AG04449 (cell line): ENCODE results near the gene GPR137.

ENCODE experiments used
- CTCF ChIA-PET: fragments of 350-600 bp; formaldehyde crosslinking; extraction: SDS; loops from one replicate; lab custom pipeline; 2021; ENCODE audit warnings: antibody characterized with exemption; lab: Yijun Ruan, JAX
- POLR2A ChIA-PET: fragments of 400-600, 350-600 bp; formaldehyde crosslinking; extraction: SDS; loops from one replicate; lab custom pipeline; 2020; ENCODE audit warnings: antibody characterized with exemption, inconsistent platforms; lab: Yijun Ruan, JAX
- DNase-seq: peaks from one replicate; pipeline ENCODE4 v3.0.0-alpha.2; 2010; ENCODE audit warnings: low read depth, low spot score
- H3K4me3 ChIP-seq: 2 replicates; pipeline ENCODE4 v1.5.1; 2011; ENCODE audit warnings: low read depth, mild to moderate bottlenecking, control low read depth, low read length
- CTCF ChIP-seq: IDR thresholded peaks from one replicate; pipeline ENCODE4 v1.5.1; 2011; ENCODE audit warnings: mild to moderate bottlenecking, moderate library complexity, low read length, control low read depth, inconsistent platforms; ENCODE audit not compliant: insufficient read depth; ENCODE audit errors: missing control alignments

The GPR137 gene

DNA sequence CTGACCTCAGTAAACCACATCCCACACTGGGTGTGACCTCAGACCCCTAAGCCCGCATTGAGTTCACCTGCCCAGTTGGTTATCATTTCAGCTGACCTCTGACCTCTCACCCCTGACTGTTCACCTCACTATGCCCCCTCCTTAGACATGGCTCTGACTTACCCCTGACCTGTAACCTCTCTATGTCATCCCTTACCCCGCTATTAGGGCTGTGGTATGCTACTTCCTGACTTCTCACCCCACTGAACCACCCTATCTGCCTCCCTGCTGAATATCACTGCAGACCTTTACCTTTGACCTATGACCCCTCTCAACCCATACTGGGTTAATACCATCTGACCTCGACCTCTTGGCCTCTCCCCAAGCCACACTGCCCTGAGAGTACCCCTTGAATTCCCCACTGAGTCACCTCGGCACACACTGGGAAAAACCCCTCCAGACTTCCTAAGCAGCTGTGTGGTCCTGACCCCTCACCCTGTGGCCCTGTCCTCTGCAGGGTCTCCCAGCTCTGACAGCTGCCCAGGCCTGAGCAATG lies 26.0 kb upstream of the GPR137 start:
- no peak for TF ChIP-seq CTCF
- no peak overlapping the region for H3K4me3 ChIP-seq
- CTCF ChIA-PET: interaction anchor here (2.3 to 15.2 kb wide), 2 partner anchors 11 to 43 kb away, joined by 12 to 224 read pairs; partner anchors contain the start of genes PLCB3 and PPP1R14B
- DNase-seq: no peak
- POLR2A ChIA-PET: interaction anchor here (2.6 kb wide), 1 partner anchor 8 kb away, joined by 12 read pairs; no protein-coding TSS in a partner anchor

DNA sequence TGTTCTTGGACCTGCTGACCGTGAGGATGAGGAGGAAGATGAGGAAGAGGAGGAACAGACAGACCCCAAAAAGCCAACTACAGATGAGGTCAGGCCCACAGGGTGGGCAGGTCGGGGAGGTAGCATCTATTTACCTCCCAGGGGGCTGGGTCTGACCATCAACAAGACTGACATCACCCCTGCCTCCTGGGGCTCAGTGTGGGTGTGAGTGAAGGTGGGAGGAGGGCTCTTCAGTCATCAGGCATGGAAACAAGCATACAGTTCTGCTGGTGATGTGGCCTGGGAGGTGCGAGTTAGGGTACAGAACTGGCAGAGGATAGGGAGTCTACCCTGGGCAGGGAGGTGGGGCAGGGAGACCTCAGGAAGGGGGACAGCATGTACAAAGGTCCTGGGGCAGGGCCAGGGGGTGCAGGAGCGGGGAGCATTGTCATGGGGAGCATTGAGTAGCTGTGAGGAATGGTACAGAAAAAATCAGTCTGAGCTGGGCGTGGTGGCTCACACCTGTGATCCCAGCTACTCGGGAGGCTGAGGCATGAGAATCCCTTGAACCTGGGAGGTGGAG lies 25.4 kb upstream of the GPR137 start:
- ChIA-PET POLR2A (no interaction called here), CTCF (interaction anchor here (15.2 kb wide), 1 partner anchor 12 kb away, joined by 224 read pairs; the partner anchor contains the start of genes PLCB3 and PPP1R14B)
- H3K4me3 ChIP-seq: no peak overlapping the region
- TF ChIP-seq CTCF: no peak
- DNase-seq: no peak

DNA sequence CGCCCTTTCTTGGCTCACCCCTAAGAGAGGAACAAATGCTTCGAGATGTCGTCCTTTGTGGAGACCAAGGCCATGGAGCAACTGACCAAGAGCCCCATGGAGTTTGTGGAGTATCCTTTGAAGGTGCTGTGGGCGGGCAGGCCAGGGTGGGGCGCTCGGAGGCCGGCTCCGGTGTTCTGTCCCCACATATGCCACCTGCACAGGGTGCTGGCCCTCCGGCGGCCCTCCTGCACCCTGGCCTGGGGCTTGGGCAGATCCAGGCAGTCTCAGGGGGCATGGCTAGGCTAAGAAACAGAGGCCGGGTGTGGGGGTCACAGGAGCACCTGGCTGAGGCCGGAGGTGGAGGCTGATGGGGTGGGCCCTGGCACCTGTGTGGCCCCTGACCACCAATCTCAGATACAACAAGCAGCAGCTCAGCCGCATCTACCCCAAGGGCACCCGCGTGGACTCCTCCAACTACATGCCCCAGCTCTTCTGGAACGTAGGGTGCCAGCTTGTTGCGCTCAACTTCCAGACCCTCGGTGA lies 24.0 kb upstream of the GPR137 start:
- POLR2A ChIA-PET: interaction anchor here (1.3 kb wide), 1 partner anchor 9 kb away, joined by 5 read pairs; no protein-coding TSS in a partner anchor
- H3K4me3 ChIP-seq: no peak overlapping the region
- no peak for TF ChIP-seq CTCF
- DNase-seq: no peak
- CTCF ChIA-PET: interaction anchor here (15.2 kb wide), 1 partner anchor 13 kb away, joined by 224 read pairs; the partner anchor contains the start of genes PLCB3 and PPP1R14B

GRCh38 chr11:64262271-64263002 lies 23.2 kb upstream of the GPR137 start:
- POLR2A ChIA-PET: interaction anchor here (0.6 to 3.2 kb wide), 4 partner anchors 10 to 77 kb away, joined by 3 to 15 read pairs (median 4); partner anchors contain the start of gene PLCB3
- no peak for TF ChIP-seq CTCF
- CTCF ChIA-PET: interaction anchor here (0.9 to 15.2 kb wide), 3 partner anchors 14 to 39 kb away, joined by 3 to 224 read pairs (median 4); partner anchors contain the start of genes NUDT22, PLCB3, PPP1R14B and TRPT1
- no peak for DNase-seq
- H3K4me3 ChIP-seq: no peak overlapping the region

DNA sequence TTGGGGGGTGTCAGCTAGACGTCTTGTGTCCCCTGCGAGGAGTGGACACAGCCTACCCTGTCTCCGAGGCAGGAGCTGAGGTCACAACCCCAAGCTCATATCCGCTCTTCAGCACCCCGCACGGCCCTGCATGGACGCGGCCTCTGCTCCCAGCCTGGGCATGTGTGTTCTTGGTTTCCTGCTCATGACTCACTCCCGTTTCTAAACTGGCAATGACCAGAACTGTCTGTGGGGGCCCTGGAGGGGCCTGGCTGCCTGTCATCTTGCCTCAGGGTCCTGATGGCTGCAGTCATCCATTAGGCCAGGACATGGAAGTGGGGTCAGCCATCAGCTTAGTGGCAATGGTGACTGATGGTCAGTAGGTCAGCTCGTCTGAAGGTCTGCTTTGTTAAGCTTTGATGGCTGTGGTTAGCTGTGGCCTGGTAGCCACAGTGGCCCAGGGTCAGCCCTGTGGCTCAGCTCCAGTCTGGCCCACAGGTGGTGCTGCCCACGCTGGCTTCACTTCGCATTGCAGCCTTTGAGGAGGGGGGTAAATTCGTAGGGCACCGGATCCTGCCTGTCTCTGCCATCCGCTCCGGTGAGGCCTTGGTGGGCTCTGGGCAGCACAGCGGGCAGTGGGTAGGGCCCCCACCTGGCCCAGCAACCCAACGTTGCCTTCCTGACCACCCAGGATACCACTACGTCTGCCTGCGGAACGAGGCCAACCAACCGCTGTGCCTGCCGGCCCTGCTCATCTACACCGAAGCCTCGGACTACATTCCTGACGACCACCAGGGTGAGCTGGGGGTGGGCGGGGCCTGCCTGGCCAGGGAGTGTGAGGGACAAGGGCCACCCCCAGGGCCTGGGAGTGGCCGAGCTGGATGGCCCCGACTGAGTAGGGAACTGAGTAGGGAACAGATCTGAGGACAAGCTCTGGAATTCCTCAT lies 22.4 kb upstream of the GPR137 start:
- DNase-seq: no peak
- POLR2A ChIA-PET: interaction anchor here (0.6 to 3.2 kb wide), 3 partner anchors 11 to 76 kb away, joined by 3 to 15 read pairs (median 3); partner anchors contain the start of gene PLCB3
- CTCF ChIA-PET: interaction anchor here (0.9 to 15.2 kb wide), 6 partner anchors 15 to 91 kb away, joined by 3 to 224 read pairs (median 4); partner anchors contain the start of genes NUDT22, PLCB3, PPP1R14B and TRPT1
- no peak for TF ChIP-seq CTCF
- no peak overlapping the region for H3K4me3 ChIP-seq
